ENCODE results near the gene SSTR3. TPM values are rescaled to one million over a fixed set of nuclear protein-coding genes. Genes with fewer than 3 reads are reported as not detected.

SSTR3 gene
- total and polyA plus RNA-seq, 9 donors, result 1.6 to 9.2 (median 4.9) TPM

DNA sequence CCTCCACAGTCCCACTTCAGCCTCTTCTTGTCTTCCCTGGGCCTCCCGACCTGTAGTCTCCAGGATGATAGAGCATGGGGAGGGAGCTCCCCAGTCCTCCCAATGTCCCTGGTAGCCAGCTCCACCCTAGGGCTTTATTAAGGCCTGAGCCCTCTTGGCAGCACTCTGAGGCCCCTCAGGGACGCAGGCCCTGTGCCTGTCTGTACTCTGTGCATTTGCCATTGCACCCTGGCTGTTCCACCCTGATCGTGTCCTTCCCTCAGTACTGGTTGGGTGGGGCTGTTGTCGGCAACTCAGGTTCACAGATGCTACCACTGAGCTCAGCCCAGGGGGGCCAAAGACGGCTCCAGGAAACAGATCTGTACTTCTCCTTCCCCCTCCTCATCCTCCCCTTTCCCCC, 7.2 kb downstream of the SSTR3 start:
- no peaks in the 10 kb centered on the region for H3K27me3 ChIP-seq
- WGBS, 3 donors, result 86 to 90% (median 87%) methylated on average over 5 of the region's 5 CpGs
- H3K27ac ChIP-seq, result no peak overlapping the region
- no peak for TF ChIP-seq POLR2A (IDR thresholded peaks at IDR 0.05)
- TF ChIP-seq CTCF (IDR thresholded peaks at IDR 0.05), result no peak
- no peak for TF ChIP-seq EP300 (IDR thresholded peaks at IDR 0.05)
- no peaks in the 10 kb centered on the region for H3K36me3 ChIP-seq
- no peaks in the 10 kb centered on the region for H3K4me1 ChIP-seq (ENCODE audit: insufficient read depth)
- no peaks in the 10 kb centered on the region for H3K9me3 ChIP-seq
- no peak for DNase-seq
- intact Hi-C loops (cut with DNase I), result loop anchor here in 2 of 4 donors (5.0 to 10.0 kb wide), 2 partner anchors 38 to 430 kb away; partner anchors contain the start of gene IFT27 (in 1 of the 2)
- no peak overlapping the region for H3K4me3 ChIP-seq

- Histone ChIP-seq H3K27ac (no peak overlapping the region), H3K27me3 (no peaks in the 10 kb centered on the region), H3K36me3 (no peaks in the 10 kb centered on the region), H3K4me3 (no peak overlapping the region), H3K9me3 (no peaks in the 10 kb centered on the region), H3K4me1 (ENCODE audit: insufficient read depth) (peaks cover 1% of the 10 kb centered on the region)
- intact Hi-C loops (cut with DNase I), result loop anchor here in 2 of 4 donors (5.0 to 10.0 kb wide), 2 partner anchors 422 to 429 kb away; partner anchors contain the start of gene IFT27 (in 1 of the 2)
- 88 to 93% (median 92%) methylated on average over 5 of the region's 5 CpGs for WGBS, 3 donors
- TF ChIP-seq POLR2A (IDR thresholded peaks at IDR 0.05), result no peak
- no peak for TF ChIP-seq EP300 (IDR thresholded peaks at IDR 0.05)
- no peak for TF ChIP-seq CTCF (IDR thresholded peaks at IDR 0.05)
- no peak for DNase-seq
Measured at GRCh38 chr22:37204045-37204655, 8.1 kb downstream of the SSTR3 start.

GRCh38 chr22:37203354-37204044, 8.8 kb downstream of the SSTR3 start:
- H3K27ac ChIP-seq, result no peak overlapping the region
- no peak for TF ChIP-seq POLR2A (IDR thresholded peaks at IDR 0.05)
- TF ChIP-seq EP300 (IDR thresholded peaks at IDR 0.05), result no peak
- TF ChIP-seq CTCF (IDR thresholded peaks at IDR 0.05), result no peak
- no peaks in the 10 kb centered on the region for H3K36me3 ChIP-seq
- H3K27me3 ChIP-seq, result no peaks in the 10 kb centered on the region
- intact Hi-C loops (cut with DNase I), result loop anchor here in 2 of 4 donors (5.0 to 10.0 kb wide), 2 partner anchors 421 to 429 kb away; partner anchors contain the start of gene IFT27 (in 1 of the 2)
- H3K9me3 ChIP-seq, result no peaks in the 10 kb centered on the region
- no peak for DNase-seq
- no peak overlapping the region for H3K4me3 ChIP-seq
- H3K4me1 ChIP-seq (ENCODE audit: insufficient read depth), result peaks cover 1% of the 10 kb centered on the region
- 62 to 73% (median 71%) methylated on average over 16 of the region's 16 CpGs for WGBS, 3 donors

DNA sequence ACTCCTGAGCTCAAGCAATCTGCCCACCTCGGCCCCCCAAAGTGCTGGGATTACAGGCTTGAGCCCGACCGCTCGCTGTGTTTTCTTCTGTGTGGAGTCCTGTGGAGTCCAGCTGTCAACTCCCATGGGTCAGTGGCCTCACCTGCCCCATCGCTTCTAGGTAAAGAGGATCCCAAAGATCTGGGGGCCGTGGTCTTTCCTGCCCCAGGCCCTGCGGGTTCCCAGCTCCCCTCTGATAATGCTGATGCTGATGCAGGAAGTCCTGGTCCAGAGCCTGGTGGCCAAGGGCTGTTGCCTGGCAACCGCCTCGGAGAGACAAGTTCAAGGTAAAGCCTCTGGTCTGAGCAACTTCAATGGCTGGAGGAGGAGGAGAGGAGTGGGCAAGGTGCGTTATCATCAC, 9.6 kb downstream of the SSTR3 start:
- H3K36me3 ChIP-seq, result no peaks in the 10 kb centered on the region
- no peak overlapping the region for H3K4me3 ChIP-seq
- H3K4me1 ChIP-seq (ENCODE audit: insufficient read depth), result peaks cover 7% of the 10 kb centered on the region
- intact Hi-C loops (cut with DNase I), result loop anchor here in 2 of 4 donors (5.0 to 10.0 kb wide), 2 partner anchors 420 to 428 kb away; partner anchors contain the start of gene IFT27 (in 1 of the 2)
- peak in 1 of 5 donors; percentile 15 for DNase-seq
- no peak overlapping the region for H3K27ac ChIP-seq
- H3K9me3 ChIP-seq, result no peaks in the 10 kb centered on the region
- WGBS, 3 donors, result 71 to 79% (median 74%) methylated on average over 10 of the region's 10 CpGs
- TF ChIP-seq POLR2A (IDR thresholded peaks at IDR 0.05), result no peak
- TF ChIP-seq EP300 (IDR thresholded peaks at IDR 0.05), result no peak
- no peak for TF ChIP-seq CTCF (IDR thresholded peaks at IDR 0.05)
- H3K27me3 ChIP-seq, result no peaks in the 10 kb centered on the region

All from ovary (tissue), 9 donors.